AG09309 (cell line): ENCODE measurements around the gene TRPV6.

Experiments used
- DNase-seq: peaks from one replicate; pipeline ENCODE4 v3.0.0-alpha.2; 2010; ENCODE audit warnings: low read depth
- H3K4me3 ChIP-seq: 2 replicates; pipeline ENCODE4 v1.5.1; 2011; ENCODE audit warnings: mild to moderate bottlenecking, low read depth, low read length, moderate library complexity; ENCODE audit not compliant: control insufficient read depth
- TF ChIP-seq, protein P1 (sequence below): IDR thresholded peaks from 2 replicates; pipeline ENCODE4 v1.5.1; 2011; ENCODE audit warnings: mild to moderate bottlenecking, low read depth, low read length, inconsistent platforms; ENCODE audit not compliant: insufficient read depth, control insufficient read depth; ENCODE audit errors: missing control alignments

The TRPV6 gene

DNA sequence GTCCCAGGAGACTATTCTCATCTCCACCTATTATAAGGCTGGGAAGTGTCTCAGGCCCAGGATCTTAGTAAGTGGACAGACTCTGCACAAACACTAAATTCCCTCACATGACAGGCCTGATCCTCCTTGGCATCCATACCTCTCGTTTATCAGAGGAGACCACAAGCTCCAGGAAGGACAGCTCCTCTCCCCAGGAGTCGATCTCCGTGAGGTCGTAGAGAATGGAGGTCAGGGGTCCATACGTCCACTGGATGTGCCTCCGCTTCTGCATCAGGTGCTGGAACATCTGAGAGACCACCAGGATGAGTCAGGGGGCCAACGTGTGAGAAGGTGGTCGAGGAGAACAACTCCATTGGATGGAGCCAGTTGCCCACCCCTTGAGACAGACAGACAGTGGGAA is 42.4 kb upstream of the TRPV6 start:
- TF ChIP-seq, protein P1, sequence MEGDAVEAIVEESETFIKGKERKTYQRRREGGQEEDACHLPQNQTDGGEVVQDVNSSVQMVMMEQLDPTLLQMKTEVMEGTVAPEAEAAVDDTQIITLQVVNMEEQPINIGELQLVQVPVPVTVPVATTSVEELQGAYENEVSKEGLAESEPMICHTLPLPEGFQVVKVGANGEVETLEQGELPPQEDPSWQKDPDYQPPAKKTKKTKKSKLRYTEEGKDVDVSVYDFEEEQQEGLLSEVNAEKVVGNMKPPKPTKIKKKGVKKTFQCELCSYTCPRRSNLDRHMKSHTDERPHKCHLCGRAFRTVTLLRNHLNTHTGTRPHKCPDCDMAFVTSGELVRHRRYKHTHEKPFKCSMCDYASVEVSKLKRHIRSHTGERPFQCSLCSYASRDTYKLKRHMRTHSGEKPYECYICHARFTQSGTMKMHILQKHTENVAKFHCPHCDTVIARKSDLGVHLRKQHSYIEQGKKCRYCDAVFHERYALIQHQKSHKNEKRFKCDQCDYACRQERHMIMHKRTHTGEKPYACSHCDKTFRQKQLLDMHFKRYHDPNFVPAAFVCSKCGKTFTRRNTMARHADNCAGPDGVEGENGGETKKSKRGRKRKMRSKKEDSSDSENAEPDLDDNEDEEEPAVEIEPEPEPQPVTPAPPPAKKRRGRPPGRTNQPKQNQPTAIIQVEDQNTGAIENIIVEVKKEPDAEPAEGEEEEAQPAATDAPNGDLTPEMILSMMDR: no peak
- DNase-seq: no peak
- H3K4me3 ChIP-seq: no peak overlapping the region

DNA sequence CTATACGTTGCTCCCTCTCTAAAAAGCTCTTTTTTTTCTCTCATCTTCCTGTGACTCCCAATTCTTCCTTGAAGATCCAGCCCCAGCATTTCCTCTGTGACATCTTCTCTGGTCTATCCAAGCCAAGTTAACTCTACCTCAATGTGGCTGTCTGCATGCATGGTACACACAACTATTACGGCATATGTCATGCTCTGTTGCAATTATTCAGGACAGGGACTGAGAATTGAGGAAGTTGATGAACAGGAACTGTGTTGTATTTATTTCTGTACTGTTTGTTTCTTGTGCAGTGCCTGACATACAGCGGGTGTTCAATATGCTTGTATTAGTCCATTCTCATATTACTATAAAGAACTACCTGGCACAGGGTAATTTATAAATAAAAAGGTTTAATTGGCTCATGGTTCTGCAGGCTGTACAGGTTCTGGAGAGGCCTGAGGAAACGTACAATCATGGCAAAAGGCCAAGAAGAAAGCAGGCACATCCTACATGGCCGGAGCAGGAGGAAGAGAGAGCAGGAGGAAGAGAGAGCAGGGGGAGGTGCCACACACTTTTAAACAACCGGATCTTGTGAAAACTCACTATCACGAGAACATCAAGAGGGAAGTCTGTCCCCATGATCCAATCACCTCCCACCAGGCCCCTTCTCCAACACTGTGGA is 41.7 kb upstream of the TRPV6 start:
- H3K4me3 ChIP-seq: no peak overlapping the region
- TF ChIP-seq, protein P1: no peak
- no peak for DNase-seq

DNA sequence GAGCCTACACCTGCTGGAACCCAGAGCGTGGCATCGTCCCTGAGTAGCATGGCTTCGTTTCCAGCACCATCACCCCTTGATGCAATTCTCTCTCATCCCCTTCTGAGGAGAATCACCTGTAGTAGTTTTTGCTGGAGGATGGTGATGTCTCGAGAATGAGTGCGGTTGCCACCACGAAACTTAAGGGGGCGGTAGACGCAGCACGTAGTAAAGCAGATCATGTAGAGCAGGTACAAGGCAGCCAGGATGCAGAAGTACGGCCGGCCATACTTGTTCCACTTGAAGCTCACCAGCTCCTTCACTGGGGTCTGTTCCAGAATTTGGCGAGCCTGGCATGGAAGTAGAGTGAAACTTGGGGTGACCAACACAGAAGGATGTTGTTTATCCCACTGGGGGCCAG is 39.9 kb upstream of the TRPV6 start:
- no peak for DNase-seq
- TF ChIP-seq, protein P1: peak; percentile 6

DNA sequence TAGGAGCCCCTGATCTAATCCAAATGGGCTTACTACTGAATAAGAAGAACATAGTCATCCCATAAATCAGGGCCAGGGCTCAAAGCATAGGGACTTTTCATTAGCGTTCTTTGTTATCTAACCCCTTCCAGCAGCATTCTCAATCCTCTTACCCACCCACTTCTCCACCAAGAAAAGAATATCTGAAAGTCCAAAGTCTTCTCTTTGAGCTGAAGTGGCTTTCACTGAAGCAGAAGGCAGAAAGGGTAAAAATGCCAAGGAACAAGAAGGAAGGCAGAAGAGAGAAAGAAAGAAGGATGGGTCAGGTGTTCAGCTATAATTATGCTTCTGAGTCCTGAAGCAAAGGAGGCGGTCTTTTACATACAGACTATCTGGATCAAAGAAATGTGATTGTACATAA is 37.8 kb upstream of the TRPV6 start:
- H3K4me3 ChIP-seq: no peak overlapping the region
- TF ChIP-seq, protein P1: no peak
- DNase-seq: no peak

More for the DNA sequence above, 39.9 kb upstream of the TRPV6 start:
- no peak overlapping the region for H3K4me3 ChIP-seq

DNA sequence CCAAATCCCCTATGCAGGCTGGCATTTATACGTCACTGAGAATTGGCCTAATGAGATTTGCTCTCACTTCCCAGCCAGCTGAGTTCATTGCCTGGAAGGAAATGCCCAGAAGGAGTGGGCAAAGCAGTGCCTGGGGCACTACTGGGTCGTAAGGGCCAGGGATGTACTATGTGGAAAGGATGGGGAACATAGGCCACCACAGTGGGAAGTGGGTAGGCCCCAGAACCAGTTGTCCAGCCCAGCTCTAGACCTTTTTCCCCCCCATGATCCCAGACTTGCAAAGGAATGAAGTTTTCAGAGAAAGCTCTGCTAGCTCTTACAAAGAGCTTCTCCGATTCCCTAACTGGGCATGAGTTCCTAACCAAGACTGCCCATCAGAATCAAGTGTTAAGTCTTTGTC is 34.1 kb upstream of the TRPV6 start:
- TF ChIP-seq, protein P1: no peak
- DNase-seq: no peak
- no peak overlapping the region for H3K4me3 ChIP-seq

DNA sequence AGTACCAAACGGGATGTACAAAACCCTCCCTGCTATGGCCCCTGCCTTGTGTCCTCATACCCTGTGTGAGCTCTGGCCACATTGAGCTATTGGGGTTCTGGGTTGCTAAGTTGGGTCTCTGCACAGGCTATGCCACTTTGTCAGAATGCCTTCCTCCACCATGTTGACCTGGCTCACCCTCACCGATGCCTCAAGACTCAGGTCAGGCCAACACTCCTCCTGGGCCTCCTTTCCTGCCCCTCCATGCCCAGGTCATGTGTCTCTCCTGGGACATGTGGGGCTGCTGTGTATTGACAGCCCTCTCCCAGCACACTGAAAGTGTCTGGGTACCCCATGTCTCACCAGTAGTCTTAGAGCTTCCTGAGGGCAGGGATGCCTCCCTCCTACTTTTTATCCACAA is 33.4 kb upstream of the TRPV6 start:
- no peak overlapping the region for H3K4me3 ChIP-seq
- TF ChIP-seq, protein P1: no peak
- DNase-seq: no peak

DNA sequence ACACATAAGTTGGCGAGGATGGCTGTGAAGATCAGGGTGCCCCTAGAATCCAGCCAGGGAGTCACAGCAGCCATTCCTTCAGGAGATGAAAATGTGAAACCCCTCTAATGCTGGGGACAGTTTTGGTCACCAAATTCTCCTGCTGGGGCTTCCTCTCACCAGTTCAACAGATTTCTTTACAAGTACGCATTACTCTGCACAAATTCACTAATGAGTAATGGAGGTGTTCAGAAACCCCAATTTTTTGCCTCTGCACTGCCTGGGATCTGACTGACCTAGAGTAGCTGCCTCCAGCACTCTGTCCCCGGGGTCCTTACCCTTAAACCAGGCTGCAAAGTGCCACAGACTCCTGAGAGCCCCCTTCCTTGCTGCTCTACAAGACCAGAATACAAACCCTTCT is 31.9 kb upstream of the TRPV6 start:
- TF ChIP-seq, protein P1: no peak
- no peak for DNase-seq
- H3K4me3 ChIP-seq: no peak overlapping the region
